GM19438 (cell line): ENCODE results near the gene EFNA5.

ENCODE experiments used
- ATAC-seq: cut with Tn5 transposase; IDR thresholded peaks from one replicate; pipeline ENCODE4 v1.9.1; 2021; ENCODE audit warnings: low read depth; ENCODE audit not compliant: unreplicated experiment

EFNA5 gene

GRCh38 chr5:107385708-107386107 is 285.0 kb downstream of the EFNA5 start:
- no peak for ATAC-seq

GRCh38 chr5:107384256-107384655 is 286.5 kb downstream of the EFNA5 start:
- no peak for ATAC-seq

GRCh38 chr5:107383414-107383813 is 287.3 kb downstream of the EFNA5 start:
- no peak for ATAC-seq

DNA sequence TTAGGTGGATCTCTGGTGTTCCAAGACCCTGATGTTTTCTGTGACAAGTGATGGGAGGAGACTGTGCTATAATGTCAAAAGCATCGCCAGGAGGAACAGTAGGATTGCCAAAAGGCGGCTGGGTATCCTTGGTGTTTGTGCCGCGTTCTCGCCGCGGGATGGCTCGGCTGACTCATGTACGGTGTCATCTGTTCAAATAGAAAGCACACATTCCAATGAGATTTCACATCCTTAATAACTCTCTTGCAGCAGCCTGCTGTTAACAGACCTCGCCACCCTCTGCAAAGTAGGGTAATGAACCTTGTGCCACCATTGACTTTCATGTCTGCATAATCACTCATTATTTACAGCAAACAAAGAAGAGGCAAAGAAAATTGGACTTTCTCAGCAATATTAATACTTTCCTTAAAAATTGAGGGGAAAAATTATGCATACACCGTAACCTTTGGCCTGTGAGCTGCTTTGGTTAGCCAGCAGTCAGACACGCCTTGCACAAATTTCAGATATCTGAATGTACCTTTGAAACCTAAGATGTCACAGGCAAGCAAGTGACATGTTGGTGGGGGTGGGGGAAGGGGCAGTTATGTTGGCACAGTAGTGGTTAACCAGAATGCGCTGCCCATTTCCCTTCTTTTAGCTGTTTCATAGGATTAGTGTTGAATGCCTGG is 289.4 kb downstream of the EFNA5 start:
- no peak for ATAC-seq

DNA sequence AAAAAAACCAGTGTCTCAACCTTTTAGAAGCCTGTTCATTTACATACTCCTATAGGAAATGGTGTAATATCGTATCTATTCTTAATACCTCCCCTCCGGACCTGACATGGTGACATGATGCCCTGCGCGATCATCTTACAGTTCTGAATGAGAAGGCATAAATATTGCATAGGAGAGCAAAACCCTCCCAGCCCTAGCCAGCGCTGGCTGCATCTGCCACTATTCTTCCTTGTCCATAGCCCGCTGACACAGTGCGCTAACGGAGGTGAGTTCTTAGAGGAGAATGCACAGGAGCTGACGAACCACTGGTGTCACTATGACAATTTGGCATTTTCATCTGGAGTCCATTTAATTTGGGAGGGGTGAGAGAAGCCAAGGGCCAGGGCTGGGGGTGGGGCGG is 290.1 kb downstream of the EFNA5 start:
- no peak for ATAC-seq

DNA sequence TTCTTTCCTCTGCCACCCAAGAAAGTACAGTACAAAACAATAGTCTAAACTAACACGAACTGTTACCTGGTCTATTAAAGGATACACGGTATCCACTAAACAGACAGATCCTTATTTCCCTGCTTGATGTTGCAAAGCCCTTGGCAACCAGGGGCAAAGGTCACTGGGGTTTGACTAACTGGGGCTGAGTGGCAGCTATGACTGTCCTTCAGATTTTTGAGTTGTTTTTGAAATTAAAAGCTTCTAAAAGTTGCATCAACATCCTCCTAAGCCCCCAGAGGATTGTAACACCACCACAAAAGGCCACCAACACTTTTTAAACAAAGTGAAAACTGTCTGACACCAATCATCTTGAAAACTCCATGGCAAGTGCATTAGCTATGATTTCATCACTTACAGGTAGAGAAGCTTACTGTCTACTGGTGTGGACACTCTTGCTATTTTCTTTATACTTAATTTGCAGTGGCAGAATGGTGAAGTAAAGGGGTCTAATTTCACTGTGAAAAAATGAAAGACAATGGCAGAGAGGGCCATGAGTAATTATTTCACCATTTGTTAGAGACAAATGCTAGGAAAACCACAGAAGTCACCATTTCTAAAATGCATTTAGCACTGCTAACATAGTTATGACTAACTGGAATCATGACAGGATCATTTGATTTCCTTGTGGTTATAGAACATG is 292.4 kb downstream of the EFNA5 start:
- ATAC-seq = no peak

GRCh38 chr5:107377277-107377609 is 293.5 kb downstream of the EFNA5 start:
- no peak for ATAC-seq

DNA sequence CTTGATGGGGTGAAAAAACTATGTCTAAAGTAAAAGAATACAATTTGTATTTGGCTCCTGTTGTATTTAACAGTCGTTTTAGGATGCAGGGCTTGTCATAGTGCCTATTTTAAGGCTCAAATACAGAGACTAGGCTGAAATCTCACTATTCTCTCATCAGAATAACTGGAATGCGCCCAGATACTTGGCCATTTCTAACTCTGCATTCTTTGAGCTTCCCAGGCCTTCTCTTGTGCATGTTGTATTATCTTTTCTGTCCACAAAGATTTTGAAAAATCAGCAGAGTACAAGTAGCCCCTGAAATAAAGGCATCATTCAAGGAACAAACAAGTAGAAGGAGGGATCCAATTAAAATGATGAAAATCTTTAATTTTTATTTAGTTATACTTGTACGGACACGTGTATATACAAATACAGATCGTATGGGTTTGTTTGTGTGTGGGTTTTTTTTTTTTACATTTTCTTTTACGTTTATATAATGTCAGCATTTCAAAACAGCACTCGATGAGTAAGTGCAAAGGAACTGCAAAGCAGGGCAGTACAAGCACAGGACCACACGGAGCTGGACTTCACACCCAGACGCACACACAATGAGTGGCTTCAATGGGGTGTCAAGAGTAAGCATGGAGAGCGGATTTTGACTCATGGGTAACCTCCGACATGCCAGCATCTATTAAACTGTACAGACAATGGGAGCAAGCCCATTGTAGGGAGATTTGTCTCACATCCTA is 294.0 kb downstream of the EFNA5 start:
- ATAC-seq = no peak

GRCh38 chr5:107373549-107374263 is 297.0 kb downstream of the EFNA5 start:
- peak; percentile 80 for ATAC-seq

DNA sequence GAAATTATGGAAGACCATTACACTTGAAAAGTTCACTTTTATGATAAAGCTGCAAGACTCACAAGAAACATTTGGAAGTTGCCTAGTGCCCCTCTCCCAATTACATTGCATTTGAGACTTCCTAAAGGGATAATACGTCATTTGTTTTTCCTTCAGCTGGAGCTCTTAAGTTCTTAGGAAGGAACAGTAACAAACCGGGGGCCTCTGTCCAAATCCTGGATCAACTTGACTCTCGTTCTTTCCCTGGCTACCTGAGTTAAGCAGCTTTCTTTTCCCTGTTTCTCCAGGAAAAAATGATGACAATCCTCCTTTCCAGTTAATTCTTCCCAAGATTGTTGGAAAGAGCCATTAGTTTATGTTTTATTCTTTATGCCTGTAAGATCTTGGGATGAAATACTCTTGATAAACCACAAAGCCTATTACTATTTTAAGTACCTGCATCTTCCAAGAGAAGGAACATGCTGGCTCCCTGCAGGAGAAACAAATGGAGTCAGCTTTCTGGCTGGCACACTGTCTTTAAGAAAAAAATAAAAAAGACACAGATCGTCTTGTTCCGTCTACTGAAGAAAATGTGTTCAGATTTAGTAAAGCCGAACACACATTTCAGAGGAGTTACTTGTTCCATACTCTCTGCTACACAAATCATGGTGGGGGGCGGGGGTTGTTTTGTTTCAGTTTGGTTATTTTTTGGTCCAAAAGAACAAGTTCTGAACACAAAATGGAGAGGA is 297.9 kb downstream of the EFNA5 start:
- no peak for ATAC-seq

GRCh38 chr5:107370396-107370968 is 300.3 kb downstream of the EFNA5 start:
- ATAC-seq = no peak

DNA sequence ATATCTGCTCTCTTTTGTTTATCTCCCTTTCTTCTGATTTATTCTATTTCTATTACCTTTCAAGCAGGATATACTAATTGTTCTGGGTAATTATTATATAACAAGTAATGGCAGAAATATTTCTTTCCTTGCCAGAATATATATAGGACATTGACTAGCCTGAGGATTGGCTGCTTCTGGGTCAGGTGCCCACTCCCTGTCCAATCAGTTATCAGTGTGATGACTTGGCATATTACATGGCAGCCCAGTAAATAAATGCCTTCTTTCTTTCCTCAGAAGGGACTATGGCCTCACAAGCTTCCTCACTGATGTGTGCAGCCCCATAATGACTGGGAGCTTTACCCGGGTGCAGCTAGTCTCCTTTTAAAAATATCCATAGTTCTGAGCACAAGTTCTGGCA is 301.1 kb downstream of the EFNA5 start:
- ATAC-seq = no peak

GRCh38 chr5:107368615-107369014 is 302.1 kb downstream of the EFNA5 start:
- ATAC-seq = no peak

DNA sequence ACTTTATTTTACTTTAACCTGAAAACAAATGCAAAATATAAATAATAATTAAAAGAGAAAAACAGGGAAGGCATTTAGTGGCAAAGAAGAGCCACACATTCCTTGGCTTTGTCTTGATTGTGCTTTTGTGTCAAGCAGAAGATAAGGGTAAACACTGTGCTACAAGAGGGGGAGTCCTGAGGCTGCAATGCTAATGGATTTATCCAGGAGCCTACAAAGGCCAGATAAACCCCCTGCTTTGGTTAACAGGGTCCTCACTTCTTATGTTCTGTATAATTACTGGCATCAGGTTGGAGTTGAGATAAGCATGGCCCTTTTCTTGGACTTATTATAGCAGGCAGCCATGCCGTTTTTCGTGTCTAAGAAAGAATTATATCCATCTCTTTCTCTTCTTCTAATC is 302.8 kb downstream of the EFNA5 start:
- no peak for ATAC-seq

DNA sequence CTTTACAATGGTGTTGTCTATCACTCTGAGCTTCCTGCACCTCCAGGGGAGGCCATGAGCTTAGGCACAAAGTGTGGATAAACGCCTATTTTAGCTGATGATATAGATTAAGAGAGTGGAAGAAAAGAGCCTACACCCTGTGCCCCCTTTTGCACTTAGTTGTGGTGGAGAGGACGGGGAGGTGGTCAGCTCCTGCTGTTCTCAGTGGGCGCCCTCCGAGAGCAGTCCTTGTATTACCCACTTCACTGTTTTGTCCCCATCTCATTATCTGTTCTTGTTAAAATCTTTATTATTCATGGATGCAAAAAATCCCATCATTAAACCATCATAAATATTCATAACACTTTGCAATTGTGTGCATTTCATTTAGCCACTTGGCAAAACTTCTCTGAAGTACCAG is 303.3 kb downstream of the EFNA5 start:
- ATAC-seq = no peak

DNA sequence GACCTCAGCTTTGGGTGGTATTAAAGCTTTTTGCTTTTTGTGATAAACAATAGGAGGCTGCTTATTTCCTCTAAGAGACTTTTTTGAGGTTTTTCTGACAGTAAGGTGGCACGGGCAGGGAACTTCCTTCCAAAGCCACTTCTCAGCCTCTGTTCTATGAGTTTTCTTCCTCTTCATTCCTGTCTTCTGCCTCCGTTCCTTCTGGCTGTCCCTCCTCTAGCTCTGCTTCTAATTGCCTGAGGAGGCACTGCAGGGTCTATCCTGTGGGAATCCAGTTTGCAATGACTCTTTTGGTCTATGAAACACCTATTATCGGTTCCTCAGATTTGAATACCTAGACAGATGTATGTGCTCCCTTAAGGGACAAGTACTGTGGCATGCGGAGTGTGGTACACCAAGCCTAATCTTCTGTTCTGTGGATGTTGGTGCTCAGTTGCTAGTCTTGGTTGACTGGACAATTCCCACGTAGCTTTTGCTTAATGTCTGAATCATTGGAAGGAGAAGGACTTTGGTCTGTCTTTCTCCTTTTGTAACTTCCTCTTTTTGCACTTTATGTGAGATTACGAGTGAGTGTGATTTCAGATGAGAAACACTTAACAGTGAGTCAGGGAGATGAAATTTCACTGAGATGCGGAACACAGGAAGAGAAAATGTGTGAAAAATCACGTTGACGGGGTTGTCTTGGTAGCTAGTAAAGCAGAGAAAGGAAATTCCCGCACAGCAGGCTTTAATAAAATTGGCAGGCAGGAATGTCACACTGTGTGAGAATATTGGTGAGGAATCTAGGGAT is 305.2 kb downstream of the EFNA5 start:
- peak; percentile 40 for ATAC-seq

DNA sequence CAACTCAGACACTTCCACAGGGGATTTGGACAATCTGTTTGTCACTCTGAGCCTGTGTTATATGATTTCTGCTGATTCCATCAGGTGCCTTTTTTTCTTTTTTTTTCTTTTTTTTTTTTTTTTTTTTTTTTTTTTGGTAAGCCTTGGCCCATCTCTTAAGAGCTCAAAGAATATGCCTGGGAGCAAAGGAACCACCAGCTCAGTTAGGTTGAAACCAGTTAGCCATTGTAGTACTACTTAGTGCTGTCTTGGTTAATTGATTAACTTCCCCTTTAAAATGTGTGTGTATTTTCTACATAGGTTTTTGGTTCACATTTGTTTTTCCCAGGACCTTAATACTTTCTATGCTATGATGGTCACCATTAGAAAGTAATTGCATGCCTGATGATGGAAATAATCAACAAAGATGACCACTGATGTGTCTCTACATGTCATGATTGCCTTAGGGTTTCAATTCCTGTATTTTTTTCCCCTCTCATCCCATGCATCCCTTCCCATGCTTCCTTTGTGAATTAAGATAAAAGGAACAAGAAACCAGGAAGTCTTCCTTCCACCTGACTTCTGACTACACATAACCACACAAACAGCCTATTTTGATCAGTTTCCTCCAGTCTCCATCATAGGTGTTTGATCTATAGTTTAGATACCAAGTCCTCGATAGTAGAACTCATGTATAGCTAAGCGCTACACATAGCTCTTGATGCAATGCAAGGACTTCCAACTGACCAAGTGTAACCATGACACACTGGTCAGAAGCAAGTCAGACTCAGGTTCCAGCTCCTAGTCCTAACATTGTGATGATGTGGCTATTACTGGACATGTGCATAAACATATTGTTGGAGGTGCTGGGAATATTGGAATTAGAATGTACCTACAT is 306.1 kb downstream of the EFNA5 start:
- peak; percentile 46 for ATAC-seq

GRCh38 chr5:107363768-107364167 is 307.0 kb downstream of the EFNA5 start:
- no peak for ATAC-seq

DNA sequence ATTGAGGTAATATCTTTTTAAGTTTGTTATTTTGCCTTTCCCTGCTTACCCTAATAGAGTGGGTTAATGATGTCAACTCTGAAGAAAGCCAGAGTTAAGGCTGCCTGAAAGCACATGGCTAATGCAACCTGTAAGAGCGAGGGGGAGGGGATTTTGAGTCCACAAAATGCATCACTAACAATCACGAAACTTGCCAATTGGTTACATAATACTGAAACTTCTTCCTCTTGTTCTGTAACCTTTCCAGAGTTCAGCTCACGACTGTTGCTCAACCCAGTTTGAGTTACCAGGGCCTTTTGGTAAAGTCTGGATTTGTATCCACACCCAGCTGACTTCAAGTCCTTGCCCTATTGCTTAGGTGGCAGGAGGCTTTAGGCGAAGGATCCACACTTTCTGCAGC is 308.8 kb downstream of the EFNA5 start:
- no peak for ATAC-seq
